CD8-positive, alpha-beta memory T cell (primary cell): ENCODE results near the gene PDE2A. TPM values are rescaled to one million over a fixed set of nuclear protein-coding genes. Genes with fewer than 3 reads are reported as not detected.
A peak's percentile ranks its signal among the peaks of the same experiment; 100 is the strongest.

Source experiments
- CTCF ChIA-PET: fragments of 350-600 bp; sonication (Branson Sonifier 250); formaldehyde crosslinking; loops from one replicate; lab custom pipeline; 2021; ENCODE audit warnings: antibody characterized with exemption; lab: Charles Lee
- POLR2A ChIA-PET: fragments of 350-600 bp; sonication (Branson Sonifier 250); formaldehyde crosslinking; loops from one replicate; lab custom pipeline; 2021; ENCODE audit warnings: antibody characterized with exemption; lab: Charles Lee
- DNase-seq, 5 donors: peaks; one replicate each; pipeline versions ENCODE4 v3.0.0 to v3.0.0-alpha.2; 2020 to 2022; ENCODE audit warnings: mixed read lengths in 1 of 5
- H3K27ac ChIP-seq: one replicate; pipeline ENCODE4 v1.7.0; 2013; ENCODE audit warnings: low read depth, mild to moderate bottlenecking, low read length, moderate library complexity
- H3K27me3 ChIP-seq: 2 replicates; pipeline ENCODE4 v1.7.0; 2013; ENCODE audit warnings: low read length, mild to moderate bottlenecking; ENCODE audit not compliant: insufficient read depth, poor library complexity, severe bottlenecking
- H3K36me3 ChIP-seq: 2 replicates; pipeline ENCODE4 v1.7.0; 2013; ENCODE audit warnings: mild to moderate bottlenecking, low read length, moderate library complexity; ENCODE audit not compliant: insufficient read depth
- H3K4me1 ChIP-seq: 2 replicates; pipeline ENCODE4 v1.7.0; 2013; ENCODE audit warnings: mild to moderate bottlenecking, low read length, moderate library complexity; ENCODE audit not compliant: insufficient read depth
- H3K4me3 ChIP-seq: 2 replicates; pipeline ENCODE4 v1.7.0; 2013; ENCODE audit warnings: mild to moderate bottlenecking, low read length
- H3K9me3 ChIP-seq: 2 replicates; pipeline ENCODE4 v1.7.0; 2013; ENCODE audit warnings: mild to moderate bottlenecking, low read length
- H3K27ac Mint-ChIP-seq, 8 donors: one replicate each; pipeline ENCODE4 v1.8.0; 2020 to 2021; ENCODE audit warnings: mixed read lengths in 8 of 8, mild to moderate bottlenecking in 6 of 8, inconsistent platforms in 3 of 8, moderate library complexity in 3 of 8
- H3K27me3 Mint-ChIP-seq, 2 donors: one replicate each; pipeline ENCODE4 v1.8.0; 2020 to 2021; ENCODE audit warnings: mixed read lengths in 2 of 2, mild to moderate bottlenecking in 1 of 2, moderate library complexity in 1 of 2
- H3K36me3 Mint-ChIP-seq, 3 donors: one replicate each; pipeline ENCODE4 v1.8.0; 2020 to 2021; ENCODE audit warnings: mixed read lengths in 3 of 3, inconsistent platforms in 1 of 3, mild to moderate bottlenecking in 1 of 3
- H3K4me1 Mint-ChIP-seq, 3 donors: one replicate each; pipeline ENCODE4 v1.8.0; 2020 to 2021; ENCODE audit warnings: mixed read lengths in 3 of 3, inconsistent platforms in 1 of 3, mild to moderate bottlenecking in 1 of 3
- H3K4me3 Mint-ChIP-seq, 7 donors: one replicate each; pipeline ENCODE4 v1.8.0; 2020 to 2021; ENCODE audit warnings: mixed read lengths in 7 of 7, mild to moderate bottlenecking in 6 of 7, moderate library complexity in 4 of 7, inconsistent platforms in 2 of 7
- H3K9me3 Mint-ChIP-seq, 5 donors: one replicate each; pipeline ENCODE4 v1.8.0; 2020 to 2022; ENCODE audit warnings: mixed read lengths in 5 of 5, mild to moderate bottlenecking in 3 of 5, moderate library complexity in 2 of 5, inconsistent platforms in 1 of 5
- polyA plus RNA-seq: library from polyadenylated mRNA; unstranded; fragments of 300-500 nt; fragmentation: Illumina TruSeq; gene quantifications from one replicate; pipeline ENCODE4 v1.2.3, GENCODE V29; 2021
- total RNA-seq, 2 experiments: library from RNA; stranded (reverse); gene quantifications; one replicate each; pipeline ENCODE4 v1.2.3, GENCODE V29; 2021

Gene PDE2A
- total and polyA plus RNA-seq, 3 experiments from 2014 or later, result 0.08 to 0.66 (median 0.55) TPM

DNA sequence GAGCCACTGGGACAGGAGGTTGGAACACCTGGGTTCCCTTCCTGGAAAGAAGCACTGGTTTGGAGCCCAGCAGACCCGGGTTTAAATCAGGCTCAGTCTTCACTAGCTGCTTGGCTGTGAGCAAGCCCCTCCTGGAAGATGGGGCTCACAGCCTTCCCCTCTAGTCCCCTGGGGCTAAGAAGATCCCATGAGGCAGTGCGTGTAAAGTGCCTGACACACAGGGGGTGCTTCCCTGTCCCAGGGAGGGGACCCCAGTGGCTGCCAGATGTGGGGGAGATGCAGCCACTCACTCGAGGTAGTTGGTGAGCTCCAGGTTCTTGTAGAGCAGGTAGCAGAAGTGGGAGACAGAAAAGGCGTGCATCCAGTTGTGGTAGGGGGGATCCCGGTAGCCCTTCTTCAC, 93.2 kb downstream of the PDE2A start:
- peaks cover 5 to 10% of the 10 kb centered on the region in 2 donors for H3K27me3 Mint-ChIP-seq
- no peaks in the 10 kb centered on the region for H3K36me3 Mint-ChIP-seq
- H3K9me3 Mint-ChIP-seq, result no peaks in the 10 kb centered on the region
- Histone ChIP-seq H3K27me3 (no peaks in the 10 kb centered on the region), H3K36me3 (no peaks in the 10 kb centered on the region), H3K4me1 (peaks cover 16% of the 10 kb centered on the region), H3K9me3 (no peaks in the 10 kb centered on the region), H3K4me3 (no peak overlapping the region), H3K27ac (no peak overlapping the region)
- DNase-seq, result peak in 1 of 5 donors; percentile 15
- ChIA-PET POLR2A (no interaction called here), CTCF (no interaction called here)
- H3K27ac Mint-ChIP-seq, result peak overlapping the region in 1 of 8 donors; percentile 82
- no peak overlapping the region for H3K4me3 Mint-ChIP-seq
- peaks cover 20 to 21% (median 21%) of the 10 kb centered on the region in 3 donors for H3K4me1 Mint-ChIP-seq

DNA sequence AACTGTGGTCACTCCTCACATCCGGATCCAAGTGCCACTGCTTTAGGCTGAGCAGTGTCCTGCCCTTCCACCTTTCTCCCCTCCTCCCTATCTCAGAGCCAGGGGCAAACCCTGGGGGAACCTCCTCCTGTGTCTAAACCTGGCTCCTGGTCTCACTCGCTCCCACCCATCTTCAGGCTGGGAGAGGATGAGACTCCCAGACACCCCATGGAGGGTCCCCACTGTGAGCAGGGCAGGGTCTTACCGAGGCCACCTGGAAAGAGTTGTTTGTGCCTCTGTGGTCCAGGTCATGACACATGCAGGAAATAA, 93.6 kb downstream of the PDE2A start:
- Mint-ChIP-seq H3K4me1 (peaks cover 16 to 18% (median 18%) of the 10 kb centered on the region in 3 donors), H3K36me3 (no peaks in the 10 kb centered on the region), H3K9me3 (no peaks in the 10 kb centered on the region), H3K27ac (peak overlapping the region in 1 of 8 donors; percentile 82), H3K27me3 (peaks cover 2 to 8% of the 10 kb centered on the region in 2 donors), H3K4me3 (no peak overlapping the region)
- DNase-seq, result peak in 1 of 5 donors; percentile 7
- no peak overlapping the region for H3K4me3 ChIP-seq
- H3K9me3 ChIP-seq, result no peaks in the 10 kb centered on the region
- no peaks in the 10 kb centered on the region for H3K36me3 ChIP-seq
- no peaks in the 10 kb centered on the region for H3K27me3 ChIP-seq
- peaks cover 11% of the 10 kb centered on the region for H3K4me1 ChIP-seq
- ChIA-PET POLR2A (no interaction called here), CTCF (no interaction called here)
- no peak overlapping the region for H3K27ac ChIP-seq

DNA sequence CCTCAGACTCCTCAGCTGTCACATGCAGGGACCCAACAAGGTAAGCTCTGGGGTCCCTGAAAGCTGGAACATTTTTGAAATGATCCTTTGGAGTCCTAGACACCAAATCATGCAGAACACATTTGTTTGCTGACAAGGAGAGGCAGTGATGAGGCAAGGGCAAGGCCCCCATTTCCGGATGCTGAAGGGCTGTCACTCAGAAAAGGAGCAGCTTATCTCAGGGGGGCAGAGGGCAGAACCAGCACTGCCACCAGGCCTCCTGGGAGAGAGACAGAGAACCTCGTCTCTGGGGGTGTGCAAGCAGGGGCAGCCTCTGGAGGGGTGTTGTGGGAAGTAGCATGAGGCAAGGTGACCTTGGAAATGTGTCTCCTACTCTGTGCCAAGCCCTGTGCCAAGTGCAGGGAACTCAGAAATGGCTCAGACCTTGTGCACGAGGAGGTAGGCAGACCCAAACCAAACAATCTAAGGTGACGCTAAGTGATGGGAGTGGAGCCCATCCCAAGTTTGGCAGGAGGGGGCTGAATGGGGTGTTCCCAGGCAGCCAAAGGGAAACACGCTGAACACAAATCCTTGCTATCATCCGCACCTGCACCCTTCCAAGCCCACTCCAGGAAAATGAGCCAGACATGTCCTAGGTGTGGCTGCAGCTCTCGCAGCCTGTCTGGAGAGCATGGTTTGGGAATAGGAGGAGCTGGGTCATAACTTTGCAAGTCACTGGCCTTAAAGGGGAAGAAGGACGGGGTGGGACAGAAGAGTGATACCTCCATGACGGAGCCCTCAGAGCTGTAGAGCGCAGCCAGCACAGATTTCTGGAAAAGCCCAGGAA, 94.2 kb downstream of the PDE2A start:
- H3K27me3 Mint-ChIP-seq, result peaks cover 0 to 9% of the 10 kb centered on the region in 2 donors
- no peak overlapping the region for H3K27ac ChIP-seq
- ChIA-PET CTCF (no interaction called here), POLR2A (no interaction called here)
- no peaks in the 10 kb centered on the region for H3K36me3 ChIP-seq
- H3K9me3 ChIP-seq, result no peaks in the 10 kb centered on the region
- peak in 1 of 5 donors; percentile 17 for DNase-seq
- no peak overlapping the region for H3K4me3 Mint-ChIP-seq
- H3K27me3 ChIP-seq, result no peaks in the 10 kb centered on the region
- no peaks in the 10 kb centered on the region for H3K36me3 Mint-ChIP-seq
- H3K9me3 Mint-ChIP-seq, result no peaks in the 10 kb centered on the region
- no peak overlapping the region for H3K4me3 ChIP-seq
- no peak overlapping the region for H3K27ac Mint-ChIP-seq
- H3K4me1 ChIP-seq, result peaks cover 6% of the 10 kb centered on the region
- H3K4me1 Mint-ChIP-seq, result peaks cover 10 to 12% (median 12%) of the 10 kb centered on the region in 3 donors

DNA sequence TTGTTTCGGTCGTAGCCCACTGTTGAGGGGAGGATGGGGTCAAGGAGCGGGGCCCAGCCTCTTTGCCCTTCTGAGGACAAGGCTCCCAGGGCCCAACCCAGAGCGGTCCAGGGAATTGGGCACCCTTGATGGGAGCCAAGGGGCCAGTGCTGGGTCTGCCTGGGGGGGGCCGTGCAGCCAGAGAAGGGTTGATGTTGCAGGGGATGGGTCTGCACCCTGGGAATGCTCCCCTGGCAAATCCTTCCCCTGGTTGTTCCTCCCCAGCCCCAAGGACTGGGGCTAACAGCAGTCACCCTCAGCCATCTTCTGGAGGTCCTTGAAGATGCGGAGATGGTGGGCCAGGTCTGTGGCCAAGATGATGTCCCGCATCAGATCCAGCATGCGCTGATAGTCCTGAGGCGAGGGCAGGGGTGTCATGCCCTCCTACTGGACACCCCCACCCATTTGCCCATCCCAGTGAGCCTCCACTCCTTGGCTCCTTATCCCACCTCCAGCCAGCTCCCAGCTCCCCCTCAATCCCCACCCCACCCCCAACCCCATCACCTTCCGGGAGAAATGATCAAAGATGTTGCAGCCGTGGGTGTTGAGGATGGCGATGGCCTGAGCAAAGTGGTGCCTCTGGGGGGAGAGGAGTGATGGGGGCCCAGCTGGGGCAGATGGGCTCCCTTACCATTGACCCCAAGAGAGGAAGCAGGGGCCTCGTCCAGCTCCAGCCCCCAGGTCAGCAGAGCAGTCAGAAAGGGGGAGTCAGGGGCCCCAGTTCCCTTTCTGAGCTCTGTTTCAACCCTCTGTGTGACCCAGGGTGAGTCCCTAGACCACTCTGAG, 95.0 kb downstream of the PDE2A start:
- H3K27me3 ChIP-seq, result no peaks in the 10 kb centered on the region
- H3K36me3 ChIP-seq, result no peaks in the 10 kb centered on the region
- H3K4me3 ChIP-seq, result no peak overlapping the region
- peak in 1 of 5 donors; percentile 27 for DNase-seq
- no peaks in the 10 kb centered on the region for H3K36me3 Mint-ChIP-seq
- ChIA-PET POLR2A (no interaction called here), CTCF (no interaction called here)
- no peaks in the 10 kb centered on the region for H3K4me1 ChIP-seq
- no peaks in the 10 kb centered on the region for H3K9me3 Mint-ChIP-seq
- H3K4me1 Mint-ChIP-seq, result peaks cover 3 to 5% (median 4%) of the 10 kb centered on the region in 3 donors
- H3K27me3 Mint-ChIP-seq, result peaks cover 6 to 11% of the 10 kb centered on the region in 2 donors
- H3K27ac ChIP-seq, result no peak overlapping the region
- H3K27ac Mint-ChIP-seq, result no peak overlapping the region
- H3K4me3 Mint-ChIP-seq, result no peak overlapping the region
- no peaks in the 10 kb centered on the region for H3K9me3 ChIP-seq

DNA sequence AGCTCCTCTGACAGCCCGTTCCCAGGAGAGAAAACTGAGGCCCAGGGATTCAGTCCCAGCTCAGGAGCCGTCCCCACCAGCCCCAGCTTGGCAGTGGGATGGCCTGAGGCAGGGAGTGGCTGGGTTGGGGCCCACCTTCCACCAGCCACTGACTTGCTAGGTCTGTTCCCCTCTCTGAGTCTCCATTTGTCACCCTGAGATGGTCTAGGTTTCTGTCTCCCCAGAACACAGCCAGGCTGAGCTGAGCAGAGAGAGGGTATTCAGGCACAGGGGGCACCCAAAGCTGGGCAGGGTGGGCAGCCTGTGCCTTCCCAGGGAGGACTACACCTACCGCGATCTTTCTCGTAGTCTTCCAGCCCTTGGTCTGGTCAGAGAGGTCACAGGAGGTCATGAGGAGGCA, 95.7 kb downstream of the PDE2A start:
- Mint-ChIP-seq H3K4me1 (peaks cover 2% of the 10 kb centered on the region in 3 donors), H3K27me3 (peaks cover 7% of the 10 kb centered on the region in 2 donors), H3K36me3 (no peaks in the 10 kb centered on the region), H3K4me3 (no peak overlapping the region), H3K27ac (no peak overlapping the region), H3K9me3 (no peaks in the 10 kb centered on the region)
- Histone ChIP-seq H3K27me3 (no peaks in the 10 kb centered on the region), H3K4me3 (no peak overlapping the region), H3K4me1 (no peaks in the 10 kb centered on the region), H3K9me3 (no peaks in the 10 kb centered on the region), H3K36me3 (no peaks in the 10 kb centered on the region), H3K27ac (no peak overlapping the region)
- ChIA-PET CTCF (interaction anchor here (0.8 kb wide), 1 partner anchor 97 kb away, joined by 3 read pairs; no protein-coding TSS in a partner anchor), POLR2A (no interaction called here)
- peak in 1 of 5 donors; percentile 44 for DNase-seq

DNA sequence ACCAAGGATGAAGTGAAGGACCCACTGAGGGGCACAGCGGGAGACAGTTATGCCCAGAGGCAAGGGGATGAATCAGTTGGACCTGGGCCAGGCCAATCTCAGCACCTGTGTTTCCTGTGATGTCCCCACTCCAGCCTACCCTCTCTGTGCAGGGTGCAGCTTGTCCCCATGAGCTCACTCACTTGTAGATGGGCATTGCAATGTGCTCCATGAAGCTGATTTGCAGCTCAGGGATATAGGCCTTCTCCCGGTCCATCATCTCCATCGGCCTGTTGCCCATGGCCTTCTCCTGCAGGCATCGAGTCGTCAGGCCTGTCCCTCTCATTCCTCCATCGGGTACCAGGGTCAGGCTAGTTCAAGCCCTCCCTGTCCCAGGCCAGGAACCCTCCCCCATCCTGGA, 96.2 kb downstream of the PDE2A start:
- Mint-ChIP-seq H3K27me3 (peaks cover 9 to 10% of the 10 kb centered on the region in 2 donors), H3K36me3 (no peaks in the 10 kb centered on the region), H3K9me3 (no peaks in the 10 kb centered on the region), H3K4me1 (peaks cover 4 to 5% (median 5%) of the 10 kb centered on the region in 3 donors), H3K4me3 (no peak overlapping the region), H3K27ac (no peak overlapping the region)
- Histone ChIP-seq H3K27me3 (no peaks in the 10 kb centered on the region), H3K4me3 (no peak overlapping the region), H3K27ac (no peak overlapping the region), H3K9me3 (no peaks in the 10 kb centered on the region), H3K36me3 (no peaks in the 10 kb centered on the region), H3K4me1 (no peaks in the 10 kb centered on the region)
- POLR2A ChIA-PET, result no interaction called here
- peak in 1 of 5 donors; percentile 37 for DNase-seq
- CTCF ChIA-PET, result interaction anchor here (0.8 kb wide), 1 partner anchor 96 kb away, joined by 3 read pairs; no protein-coding TSS in a partner anchor

DNA sequence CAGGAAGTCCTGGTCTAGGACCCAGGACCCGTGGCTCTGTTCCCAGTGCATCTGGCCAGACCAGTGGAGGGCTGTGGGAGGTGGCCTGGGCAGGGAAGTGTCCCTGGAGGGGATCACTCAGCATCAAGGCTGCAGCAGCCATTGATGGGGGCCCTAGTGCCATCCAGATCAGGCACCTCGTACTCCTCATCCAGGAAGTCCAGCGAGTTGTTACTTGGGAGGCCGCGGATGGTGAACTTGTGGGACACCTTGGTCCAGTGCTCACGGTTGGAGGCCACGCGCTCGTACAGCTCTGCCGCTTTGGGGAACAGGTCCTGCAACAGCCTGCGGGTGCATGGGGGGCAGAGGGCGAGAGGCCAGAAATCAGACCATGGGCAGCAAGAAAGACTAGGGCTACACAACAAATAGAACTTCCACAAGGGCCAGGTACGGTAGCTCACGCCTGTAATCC, 96.9 kb downstream of the PDE2A start:
- no peaks in the 10 kb centered on the region for H3K4me1 ChIP-seq
- H3K9me3 Mint-ChIP-seq, result no peaks in the 10 kb centered on the region
- POLR2A ChIA-PET, result no interaction called here
- peaks cover 9 to 15% of the 10 kb centered on the region in 2 donors for H3K27me3 Mint-ChIP-seq
- H3K9me3 ChIP-seq, result no peaks in the 10 kb centered on the region
- peaks cover 4 to 5% (median 5%) of the 10 kb centered on the region in 3 donors for H3K4me1 Mint-ChIP-seq
- H3K27me3 ChIP-seq, result no peaks in the 10 kb centered on the region
- CTCF ChIA-PET, result no interaction called here
- H3K4me3 ChIP-seq, result no peak overlapping the region
- DNase-seq, result peak in 1 of 5 donors; percentile 42
- no peak overlapping the region for H3K27ac ChIP-seq
- peak overlapping the region in 1 of 8 donors; percentile 11 for H3K27ac Mint-ChIP-seq
- no peaks in the 10 kb centered on the region for H3K36me3 ChIP-seq
- no peaks in the 10 kb centered on the region for H3K36me3 Mint-ChIP-seq
- H3K4me3 Mint-ChIP-seq, result no peak overlapping the region

DNA sequence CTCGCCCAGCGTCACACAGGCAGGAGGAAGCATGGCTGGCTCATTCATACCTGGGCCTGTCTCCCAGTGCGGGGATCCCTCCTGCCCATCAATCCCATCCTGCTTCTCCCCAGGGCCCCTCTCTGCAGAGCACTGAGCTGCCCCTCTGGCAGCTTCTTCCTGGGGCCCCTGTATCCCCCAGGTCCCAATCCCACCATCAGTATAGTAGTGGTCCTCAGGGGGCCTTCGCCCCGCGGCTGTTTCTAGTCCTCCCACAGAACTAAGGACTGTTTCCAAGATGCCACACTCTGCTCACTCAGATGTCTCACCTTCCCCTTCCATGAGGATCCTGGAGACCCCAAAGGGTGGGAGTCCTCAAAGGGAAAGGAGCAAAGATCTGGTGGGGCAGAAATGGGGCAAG, 97.6 kb downstream of the PDE2A start:
- H3K4me1 ChIP-seq, result no peaks in the 10 kb centered on the region
- H3K36me3 Mint-ChIP-seq, result no peaks in the 10 kb centered on the region
- peaks cover 11 to 18% of the 10 kb centered on the region in 2 donors for H3K27me3 Mint-ChIP-seq
- H3K4me3 ChIP-seq, result no peak overlapping the region
- no peaks in the 10 kb centered on the region for H3K9me3 ChIP-seq
- H3K27me3 ChIP-seq, result no peaks in the 10 kb centered on the region
- no peak overlapping the region for H3K4me3 Mint-ChIP-seq
- no peak overlapping the region for H3K27ac ChIP-seq
- no peak overlapping the region for H3K27ac Mint-ChIP-seq
- ChIA-PET POLR2A (no interaction called here), CTCF (interaction anchor here (4.0 kb wide), 1 partner anchor 9 kb away, joined by 17 read pairs; no protein-coding TSS in a partner anchor)
- no peaks in the 10 kb centered on the region for H3K36me3 ChIP-seq
- peak in 1 of 5 donors; percentile 22 for DNase-seq
- peaks cover 4 to 5% (median 5%) of the 10 kb centered on the region in 3 donors for H3K4me1 Mint-ChIP-seq
- H3K9me3 Mint-ChIP-seq, result no peaks in the 10 kb centered on the region
